Measurements from ENCODE around the gene RAB3GAP1.
"Not testable (repeated sequence)": the region's sequence is repeated elsewhere in the genome, so short reads cannot be mapped to it uniquely, and the experiment has no call there.

The RAB3GAP1 gene

DNA sequence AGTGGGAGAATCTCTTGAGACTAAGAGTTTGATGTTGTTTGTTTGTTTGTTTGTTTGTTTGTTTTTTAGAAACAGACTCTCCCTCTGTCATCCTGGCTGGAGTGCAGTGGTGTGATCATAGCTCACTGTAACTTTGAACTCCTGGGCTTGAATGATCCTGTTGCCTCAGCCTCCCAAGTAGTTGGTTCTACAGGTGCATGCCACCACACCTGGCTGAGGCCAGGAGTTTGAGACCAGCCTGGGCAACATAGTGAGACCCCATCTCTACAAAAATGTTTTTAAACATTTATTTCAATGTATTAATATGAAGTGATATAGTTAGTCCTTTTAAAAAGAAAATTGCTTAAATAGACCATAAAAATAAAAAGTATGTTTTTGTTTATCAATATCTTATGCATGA lies 40.5 kb upstream of the RAB3GAP1 start:
- TF ChIP-seq, protein P1, sequence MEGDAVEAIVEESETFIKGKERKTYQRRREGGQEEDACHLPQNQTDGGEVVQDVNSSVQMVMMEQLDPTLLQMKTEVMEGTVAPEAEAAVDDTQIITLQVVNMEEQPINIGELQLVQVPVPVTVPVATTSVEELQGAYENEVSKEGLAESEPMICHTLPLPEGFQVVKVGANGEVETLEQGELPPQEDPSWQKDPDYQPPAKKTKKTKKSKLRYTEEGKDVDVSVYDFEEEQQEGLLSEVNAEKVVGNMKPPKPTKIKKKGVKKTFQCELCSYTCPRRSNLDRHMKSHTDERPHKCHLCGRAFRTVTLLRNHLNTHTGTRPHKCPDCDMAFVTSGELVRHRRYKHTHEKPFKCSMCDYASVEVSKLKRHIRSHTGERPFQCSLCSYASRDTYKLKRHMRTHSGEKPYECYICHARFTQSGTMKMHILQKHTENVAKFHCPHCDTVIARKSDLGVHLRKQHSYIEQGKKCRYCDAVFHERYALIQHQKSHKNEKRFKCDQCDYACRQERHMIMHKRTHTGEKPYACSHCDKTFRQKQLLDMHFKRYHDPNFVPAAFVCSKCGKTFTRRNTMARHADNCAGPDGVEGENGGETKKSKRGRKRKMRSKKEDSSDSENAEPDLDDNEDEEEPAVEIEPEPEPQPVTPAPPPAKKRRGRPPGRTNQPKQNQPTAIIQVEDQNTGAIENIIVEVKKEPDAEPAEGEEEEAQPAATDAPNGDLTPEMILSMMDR (conservative IDR thresholded peaks at IDR 0.05): no peak
- no peak for TF ChIP-seq ZFX (IDR thresholded peaks at IDR 0.05)

DNA sequence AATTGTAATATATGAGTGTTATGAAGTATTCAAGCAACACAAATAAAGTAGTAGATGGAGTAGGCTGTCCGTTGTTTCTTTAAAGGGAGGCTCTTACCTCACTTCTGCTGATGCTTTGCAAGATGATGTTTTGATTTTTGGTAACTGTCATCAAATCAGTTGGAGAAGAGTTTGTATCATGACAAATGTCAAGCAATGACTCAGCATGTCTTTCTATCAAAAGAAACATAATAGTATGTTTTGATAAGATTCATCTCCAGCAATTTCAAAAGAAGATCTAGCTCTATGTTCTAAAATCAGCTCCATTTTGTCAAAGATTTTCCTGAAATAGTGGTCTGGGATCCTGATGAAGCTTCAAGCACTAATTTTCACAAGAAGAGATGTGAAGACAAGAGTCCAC lies 30.5 kb upstream of the RAB3GAP1 start:
- H3K27ac ChIP-seq: no peak overlapping the region
- no peak for TF ChIP-seq ZFX (IDR thresholded peaks at IDR 0.05)
- TF ChIP-seq, protein P1 (conservative IDR thresholded peaks at IDR 0.05): no peak

More for the DNA sequence above, 40.5 kb upstream of the RAB3GAP1 start:
- no peak overlapping the region for H3K27ac ChIP-seq

DNA sequence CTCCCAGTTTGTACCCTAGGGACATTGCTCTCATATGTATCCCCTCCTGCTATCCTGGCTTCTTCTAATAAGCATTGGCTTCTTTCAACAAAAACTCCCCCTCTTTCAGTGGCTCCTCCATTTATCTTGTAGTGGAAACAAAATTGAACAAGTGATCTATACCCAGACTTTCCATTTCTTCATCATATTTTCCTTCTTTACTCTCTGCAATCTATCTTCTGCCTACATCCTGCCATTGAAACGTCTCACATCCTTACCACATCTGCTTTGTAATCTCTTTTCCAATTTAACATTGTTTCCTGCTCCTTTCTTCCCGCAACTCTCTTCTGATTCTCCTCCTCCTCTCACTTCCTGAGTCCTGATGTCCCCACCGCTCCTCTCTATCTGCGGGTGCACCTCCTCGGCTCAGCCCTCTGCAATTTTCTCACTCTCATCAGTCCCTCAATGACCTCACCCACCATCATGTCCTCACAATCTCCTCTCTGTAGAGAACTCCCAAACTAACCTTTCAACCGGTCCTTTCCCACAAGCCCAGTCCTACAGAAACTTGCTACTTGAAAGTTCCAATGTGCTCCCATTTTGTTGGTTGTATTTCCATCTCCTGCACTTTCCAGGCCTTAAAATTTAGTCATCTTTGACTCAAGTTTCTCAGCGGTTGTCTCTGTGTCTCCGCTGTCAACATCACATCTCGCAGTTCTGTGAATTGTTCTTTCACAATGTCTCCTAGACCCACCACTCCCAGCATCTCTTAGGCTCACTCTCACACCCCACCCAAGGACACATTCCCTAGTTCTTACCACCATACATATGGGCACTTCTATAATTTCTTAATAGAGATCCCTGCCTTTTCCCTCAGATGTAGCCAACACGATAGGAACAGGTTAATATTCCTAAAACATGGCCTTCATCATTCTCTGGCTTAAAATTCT lies 28.9 kb upstream of the RAB3GAP1 start:
- no peak for TF ChIP-seq ZFX (IDR thresholded peaks at IDR 0.05)
- TF ChIP-seq, protein P1 (conservative IDR thresholded peaks at IDR 0.05): no peak
- no peak overlapping the region for H3K27ac ChIP-seq

DNA sequence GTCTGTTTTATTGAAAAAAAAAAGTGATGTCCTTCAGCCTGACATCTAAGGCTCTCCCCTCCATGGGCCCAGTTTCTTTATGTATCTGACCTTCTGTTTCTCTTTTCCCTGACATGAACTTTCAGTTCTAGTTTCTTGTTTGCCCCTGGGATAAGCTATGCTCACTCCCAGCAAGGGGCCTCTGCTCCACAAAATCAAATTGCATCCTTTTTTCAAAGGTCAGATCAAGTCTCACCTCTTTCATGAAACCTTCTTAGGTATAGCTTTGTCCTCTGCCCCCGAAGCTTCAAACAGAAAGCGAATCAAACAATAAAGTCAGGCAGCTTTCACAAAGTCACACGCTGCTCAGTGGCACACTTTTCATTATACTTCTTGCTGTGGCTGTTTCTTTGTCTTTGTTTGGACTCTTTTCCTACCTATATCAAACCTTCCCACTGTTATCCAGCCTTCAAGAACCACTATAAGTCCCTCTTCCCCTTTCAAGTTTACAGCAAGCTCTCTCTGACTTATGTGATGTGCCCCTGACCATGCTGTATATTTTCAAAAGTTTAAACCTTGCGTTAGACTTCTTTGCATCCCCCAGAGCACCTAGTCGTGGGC lies 28.1 kb upstream of the RAB3GAP1 start:
- TF ChIP-seq ZFX (IDR thresholded peaks at IDR 0.05): no peak
- TF ChIP-seq, protein P1 (conservative IDR thresholded peaks at IDR 0.05): no peak
- H3K27ac ChIP-seq: no peak overlapping the region

DNA sequence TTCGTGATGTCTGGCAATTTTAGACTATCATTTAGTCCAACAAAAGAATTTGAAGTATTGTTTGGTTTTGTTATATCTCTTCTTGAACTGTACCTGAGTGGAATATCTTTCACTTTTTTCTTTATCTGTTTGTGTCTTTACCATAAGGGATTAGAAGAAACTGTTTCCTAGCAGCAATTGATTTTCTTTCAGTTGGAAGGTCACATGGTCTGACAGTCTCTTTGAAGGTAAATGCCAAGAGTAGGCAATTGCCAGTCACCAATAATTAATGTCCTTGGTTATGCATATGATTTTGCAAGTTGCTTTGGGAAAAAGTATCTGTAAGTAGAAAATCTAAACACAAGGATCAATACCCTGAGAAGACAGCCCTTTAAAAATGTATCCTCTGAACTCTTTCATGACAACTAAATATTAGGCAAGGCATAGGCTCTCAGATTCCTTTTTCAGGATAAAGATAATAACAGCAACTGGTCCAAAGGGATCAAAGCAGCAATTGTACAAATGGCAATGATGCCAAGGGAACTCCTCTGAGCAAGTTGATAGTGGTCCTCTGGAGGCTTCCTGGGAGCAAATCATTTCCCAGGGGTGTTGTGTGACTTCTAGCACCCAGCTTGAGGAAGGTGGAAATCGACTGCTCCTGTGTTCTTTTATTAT lies 22.5 kb upstream of the RAB3GAP1 start:
- no peak for TF ChIP-seq ZFX (IDR thresholded peaks at IDR 0.05)
- TF ChIP-seq, protein P1 (conservative IDR thresholded peaks at IDR 0.05): no peak
- H3K27ac ChIP-seq: no peak overlapping the region

DNA sequence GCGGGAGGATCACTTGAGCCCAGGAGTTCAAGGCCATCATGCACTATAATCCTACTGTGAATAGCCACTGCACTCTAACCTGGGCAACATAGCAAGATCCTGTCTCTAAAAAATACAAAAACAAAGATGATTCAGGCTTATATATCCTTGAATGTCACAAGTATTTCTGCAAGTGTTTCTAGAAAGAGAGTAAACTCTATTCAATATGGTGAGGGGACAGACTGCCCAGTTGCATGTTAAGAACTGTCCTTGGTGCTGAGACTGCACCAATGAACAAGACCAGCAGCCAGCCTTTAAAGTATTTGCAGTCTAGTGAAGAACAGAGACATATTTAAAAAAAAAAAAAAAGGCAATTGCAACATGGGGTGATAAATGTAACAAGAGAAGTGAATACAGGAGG lies 21.3 kb upstream of the RAB3GAP1 start:
- TF ChIP-seq ZFX (IDR thresholded peaks at IDR 0.05): no peak

DNA sequence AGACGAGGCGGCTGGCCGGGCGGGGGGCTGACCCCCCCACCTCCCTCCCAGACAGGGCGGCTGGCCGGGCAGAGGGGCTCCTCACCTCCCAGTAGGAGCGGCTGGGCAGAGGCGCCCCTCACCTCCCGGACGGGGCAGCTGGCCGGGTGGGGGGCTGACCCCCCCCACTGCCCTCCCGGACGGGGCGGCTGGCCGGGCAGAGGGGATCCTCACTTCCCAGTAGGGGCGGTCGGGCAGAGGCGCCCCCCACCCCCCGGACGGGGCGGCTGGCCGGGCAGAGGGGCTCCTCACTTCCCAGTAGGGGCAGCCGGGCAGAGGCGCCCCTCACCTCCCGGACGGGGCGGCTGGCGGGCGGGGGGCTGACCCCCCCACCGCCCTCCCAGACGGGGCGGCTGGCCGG lies 18.9 kb upstream of the RAB3GAP1 start:
- not testable (repeated sequence) for H3K27ac ChIP-seq

More for the DNA sequence above, 21.3 kb upstream of the RAB3GAP1 start:
- H3K27ac ChIP-seq: no peak overlapping the region

DNA sequence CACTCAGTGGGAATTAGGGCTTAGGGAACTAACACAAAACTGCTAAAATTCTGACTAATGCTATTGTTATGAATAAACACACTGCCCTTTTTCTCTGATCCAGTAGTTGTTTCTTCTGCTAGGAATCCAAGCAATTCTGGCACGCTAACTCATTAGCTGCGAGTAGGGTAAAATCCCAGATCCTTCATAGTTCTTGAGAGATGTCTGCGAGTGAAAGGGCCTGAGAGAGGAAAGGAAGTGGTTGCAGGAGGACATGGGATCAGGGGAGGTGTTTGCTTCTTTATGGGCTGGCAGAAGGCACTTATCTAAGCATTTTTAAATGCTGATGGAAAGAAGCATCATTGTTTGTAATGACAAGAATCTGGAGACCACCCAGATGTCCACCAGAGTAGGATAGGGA lies 14.3 kb upstream of the RAB3GAP1 start:
- TF ChIP-seq ZFX (IDR thresholded peaks at IDR 0.05): no peak
- TF ChIP-seq, protein P1 (conservative IDR thresholded peaks at IDR 0.05): no peak
- H3K27ac ChIP-seq: no peak overlapping the region
